Liver (tissue), 3 donors: ENCODE data around the gene TNFSF10.

Experiments used
- ATF3 ChIP-seq: IDR thresholded peaks from 2 replicates; pipeline ENCODE4 v1.6.1; 2016; ENCODE audit warnings: antibody characterized with exemption
- EGR1 ChIP-seq, 2 donors: IDR thresholded peaks; 2 replicates each; pipeline ENCODE4 v1.6.1; 2016 to 2018; ENCODE audit warnings: antibody characterized with exemption in 2 of 2, low read depth in 2 of 2
- GABPA ChIP-seq, 2 donors: IDR thresholded peaks in 1 of 2; conservative IDR thresholded peaks in 1 of 2; 2 replicates each; pipeline ENCODE4 v1.6.1; 2016; ENCODE audit warnings: antibody characterized with exemption in 2 of 2, mild to moderate bottlenecking in 1 of 2, moderate library complexity in 1 of 2
- JUND ChIP-seq, 2 donors: IDR thresholded peaks; 2 replicates each; pipeline ENCODE4 v1.6.1; 2016; ENCODE audit warnings: antibody characterized with exemption in 2 of 2
- MAX ChIP-seq: IDR thresholded peaks from 2 replicates; pipeline ENCODE4 v1.6.1; 2016; ENCODE audit warnings: antibody characterized with exemption
- RAD21 ChIP-seq, 2 donors: IDR thresholded peaks; 2 replicates each; pipeline ENCODE4 v1.6.1; 2016; ENCODE audit warnings: antibody characterized with exemption in 2 of 2, mild to moderate bottlenecking in 2 of 2
- SP1 ChIP-seq: IDR thresholded peaks from 2 replicates; pipeline ENCODE4 v1.6.1; 2018; ENCODE audit warnings: antibody characterized with exemption, mild to moderate bottlenecking
- TAF1 ChIP-seq: conservative IDR thresholded peaks from 2 replicates; pipeline ENCODE4 v1.6.1; 2016; ENCODE audit warnings: antibody characterized with exemption, mild to moderate bottlenecking
- YY1 ChIP-seq: IDR thresholded peaks from 2 replicates; pipeline ENCODE4 v1.6.1; 2016; ENCODE audit warnings: antibody characterized with exemption, mild to moderate bottlenecking
- ZBTB33 ChIP-seq: IDR thresholded peaks from 2 replicates; pipeline ENCODE4 v1.6.1; 2016; ENCODE audit warnings: antibody characterized with exemption
- TF ChIP-seq, protein P1 (sequence below): fragments of 150-350 bp; IDR thresholded peaks from 2 replicates; pipeline ENCODE4 v1.5.1; 2017; ENCODE audit warnings: improper control_type of control experiment, low read depth, low read length; ENCODE audit not compliant: missing input control
- TF ChIP-seq, protein P2 (sequence below): IDR thresholded peaks from 2 replicates; pipeline ENCODE4 v1.6.1; 2016; ENCODE audit warnings: antibody characterized with exemption, mild to moderate bottlenecking
- donor health status: healthy.
- donor health status: healthy.

DNA sequence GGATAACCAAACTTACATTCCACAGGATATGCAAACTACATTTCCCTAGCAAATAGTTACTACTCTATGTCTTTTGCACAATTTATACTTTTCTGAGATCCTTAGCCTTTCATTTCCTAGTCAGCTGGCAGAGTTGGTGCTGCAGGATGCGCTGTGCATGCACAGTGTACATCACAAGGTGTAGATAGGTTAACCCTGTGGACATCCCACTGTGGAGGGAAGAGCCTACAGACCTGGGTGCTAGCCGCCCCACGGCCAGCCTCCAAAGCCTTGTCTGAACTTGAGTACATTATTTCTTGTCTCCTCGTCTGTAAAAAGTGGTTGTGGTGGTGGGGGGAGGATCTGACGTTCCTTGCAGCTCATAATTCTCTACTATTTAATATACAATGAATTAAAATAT is 3.5 kb downstream of the TNFSF10 start:
- TF ChIP-seq, protein P1, sequence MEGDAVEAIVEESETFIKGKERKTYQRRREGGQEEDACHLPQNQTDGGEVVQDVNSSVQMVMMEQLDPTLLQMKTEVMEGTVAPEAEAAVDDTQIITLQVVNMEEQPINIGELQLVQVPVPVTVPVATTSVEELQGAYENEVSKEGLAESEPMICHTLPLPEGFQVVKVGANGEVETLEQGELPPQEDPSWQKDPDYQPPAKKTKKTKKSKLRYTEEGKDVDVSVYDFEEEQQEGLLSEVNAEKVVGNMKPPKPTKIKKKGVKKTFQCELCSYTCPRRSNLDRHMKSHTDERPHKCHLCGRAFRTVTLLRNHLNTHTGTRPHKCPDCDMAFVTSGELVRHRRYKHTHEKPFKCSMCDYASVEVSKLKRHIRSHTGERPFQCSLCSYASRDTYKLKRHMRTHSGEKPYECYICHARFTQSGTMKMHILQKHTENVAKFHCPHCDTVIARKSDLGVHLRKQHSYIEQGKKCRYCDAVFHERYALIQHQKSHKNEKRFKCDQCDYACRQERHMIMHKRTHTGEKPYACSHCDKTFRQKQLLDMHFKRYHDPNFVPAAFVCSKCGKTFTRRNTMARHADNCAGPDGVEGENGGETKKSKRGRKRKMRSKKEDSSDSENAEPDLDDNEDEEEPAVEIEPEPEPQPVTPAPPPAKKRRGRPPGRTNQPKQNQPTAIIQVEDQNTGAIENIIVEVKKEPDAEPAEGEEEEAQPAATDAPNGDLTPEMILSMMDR = no peak
- TF ChIP-seq RAD21 (IDR thresholded peaks at IDR 0.05) (no peak), EGR1 (IDR thresholded peaks at IDR 0.05; ENCODE audit: low read depth in 2 of 2) (no peak), TAF1 (no peak), YY1 (no peak), ATF3 (no peak), GABPA (IDR thresholded peaks at IDR 0.05 in 1 of 2, conservative IDR thresholded peaks at IDR 0.05 in 1 of 2) (no peak), JUND (IDR thresholded peaks at IDR 0.05) (no peak), MAX (no peak), SP1 (no peak), ZBTB33 (no peak)
- TF ChIP-seq, protein P2, sequence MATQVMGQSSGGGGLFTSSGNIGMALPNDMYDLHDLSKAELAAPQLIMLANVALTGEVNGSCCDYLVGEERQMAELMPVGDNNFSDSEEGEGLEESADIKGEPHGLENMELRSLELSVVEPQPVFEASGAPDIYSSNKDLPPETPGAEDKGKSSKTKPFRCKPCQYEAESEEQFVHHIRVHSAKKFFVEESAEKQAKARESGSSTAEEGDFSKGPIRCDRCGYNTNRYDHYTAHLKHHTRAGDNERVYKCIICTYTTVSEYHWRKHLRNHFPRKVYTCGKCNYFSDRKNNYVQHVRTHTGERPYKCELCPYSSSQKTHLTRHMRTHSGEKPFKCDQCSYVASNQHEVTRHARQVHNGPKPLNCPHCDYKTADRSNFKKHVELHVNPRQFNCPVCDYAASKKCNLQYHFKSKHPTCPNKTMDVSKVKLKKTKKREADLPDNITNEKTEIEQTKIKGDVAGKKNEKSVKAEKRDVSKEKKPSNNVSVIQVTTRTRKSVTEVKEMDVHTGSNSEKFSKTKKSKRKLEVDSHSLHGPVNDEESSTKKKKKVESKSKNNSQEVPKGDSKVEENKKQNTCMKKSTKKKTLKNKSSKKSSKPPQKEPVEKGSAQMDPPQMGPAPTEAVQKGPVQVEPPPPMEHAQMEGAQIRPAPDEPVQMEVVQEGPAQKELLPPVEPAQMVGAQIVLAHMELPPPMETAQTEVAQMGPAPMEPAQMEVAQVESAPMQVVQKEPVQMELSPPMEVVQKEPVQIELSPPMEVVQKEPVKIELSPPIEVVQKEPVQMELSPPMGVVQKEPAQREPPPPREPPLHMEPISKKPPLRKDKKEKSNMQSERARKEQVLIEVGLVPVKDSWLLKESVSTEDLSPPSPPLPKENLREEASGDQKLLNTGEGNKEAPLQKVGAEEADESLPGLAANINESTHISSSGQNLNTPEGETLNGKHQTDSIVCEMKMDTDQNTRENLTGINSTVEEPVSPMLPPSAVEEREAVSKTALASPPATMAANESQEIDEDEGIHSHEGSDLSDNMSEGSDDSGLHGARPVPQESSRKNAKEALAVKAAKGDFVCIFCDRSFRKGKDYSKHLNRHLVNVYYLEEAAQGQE = no peak
